NCI-H82 treated with DMSO at 0.1 percent for 48 hours (cell line): Measurements from ENCODE around the gene PROCR.
"Not testable (repeated sequence)": the region's sequence is repeated elsewhere in the genome, so short reads cannot be mapped to it uniquely, and the experiment has no call there.

Experiments
- DNase-seq: peaks from one replicate; lab custom pipeline; 2025; ENCODE audit not compliant: unreplicated experiment; lab: John Stamatoyannopoulos, UW

The PROCR gene

DNA sequence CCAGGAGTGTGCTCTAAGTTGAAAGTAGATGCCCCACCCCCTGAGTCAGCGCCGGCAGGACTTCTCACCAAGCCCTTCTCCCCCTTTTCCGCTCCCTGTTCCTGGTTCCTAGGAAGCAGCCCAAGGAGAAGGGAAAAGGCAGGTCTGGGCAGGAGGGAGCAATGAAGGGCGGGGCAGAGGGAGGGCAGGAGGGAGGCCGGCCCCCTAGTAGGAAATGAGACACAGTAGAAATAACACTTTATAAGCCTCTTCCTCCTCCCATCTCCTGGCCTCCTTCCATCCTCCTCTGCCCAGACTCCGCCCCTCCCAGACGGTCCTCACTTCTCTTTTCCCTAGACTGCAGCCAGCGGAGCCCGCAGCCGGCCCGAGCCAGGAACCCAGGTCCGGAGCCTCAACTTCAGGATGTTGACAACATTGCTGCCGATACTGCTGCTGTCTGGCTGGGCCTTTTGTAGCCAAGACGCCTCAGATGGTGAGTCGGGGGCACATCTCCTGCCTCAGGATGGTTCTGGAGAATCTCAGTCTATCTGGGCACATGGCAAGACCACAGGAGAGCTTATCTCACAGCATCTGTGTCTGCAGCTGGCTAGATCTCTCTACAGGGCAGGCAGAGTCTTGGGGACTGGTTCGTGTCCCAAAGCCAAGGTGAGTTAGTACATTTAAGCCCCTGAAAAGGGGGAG lies at the start of gene PROCR:
PROCR (plus strand) TSS at position 320 of the 681 bp plus-strand sequence; CDS start at position 403, 83 bp downstream.
- DNase-seq = peak; percentile 92

- DNase-seq = no peak
Measured at GRCh38 chr20:35122756-35123405, 49.0 kb upstream of the PROCR start.

- no peak for DNase-seq
Measured at GRCh38 chr20:35125753-35126152, 46.1 kb upstream of the PROCR start.

DNA sequence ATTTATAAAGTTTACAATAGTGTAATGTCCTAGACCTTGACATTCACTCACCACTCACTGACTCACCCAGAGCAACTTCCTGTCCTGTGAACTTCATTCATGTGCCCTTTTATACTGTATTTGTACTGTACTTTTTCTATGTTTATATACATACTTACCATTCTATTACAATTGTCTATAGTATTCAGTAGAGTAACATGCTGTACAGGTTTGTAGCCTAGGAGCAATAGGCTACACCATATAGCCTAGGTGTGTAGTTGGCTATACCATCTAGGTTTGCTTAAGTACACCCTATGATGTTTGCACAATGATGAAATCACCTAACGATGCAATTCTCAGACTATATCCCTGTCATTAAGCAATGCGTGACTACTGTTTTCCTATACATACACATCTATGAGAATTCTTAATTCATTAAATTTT lies 42.2 kb upstream of the PROCR start:
- DNase-seq = no peak

DNA sequence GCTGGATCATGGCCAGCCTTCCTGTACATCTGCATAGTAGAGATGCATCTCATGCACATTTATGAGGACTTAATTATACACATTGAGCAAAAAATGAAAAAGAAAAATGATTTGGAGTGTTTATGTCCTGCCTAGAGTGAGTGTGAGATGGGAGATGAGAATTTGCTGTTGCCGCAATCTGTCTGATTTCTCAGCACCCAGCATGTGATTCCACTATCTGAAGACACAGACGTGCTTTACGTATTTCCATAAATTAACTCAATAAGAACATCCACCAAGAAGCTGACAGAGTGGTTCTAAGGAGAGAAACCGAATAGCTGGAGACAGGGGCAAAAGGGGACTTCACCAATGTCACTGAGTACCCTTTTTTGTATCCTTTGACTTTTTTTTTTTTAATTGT lies 39.9 kb upstream of the PROCR start:
- no peak for DNase-seq

- DNase-seq = no peak
Measured at GRCh38 chr20:35133031-35133430, 38.8 kb upstream of the PROCR start.

DNA sequence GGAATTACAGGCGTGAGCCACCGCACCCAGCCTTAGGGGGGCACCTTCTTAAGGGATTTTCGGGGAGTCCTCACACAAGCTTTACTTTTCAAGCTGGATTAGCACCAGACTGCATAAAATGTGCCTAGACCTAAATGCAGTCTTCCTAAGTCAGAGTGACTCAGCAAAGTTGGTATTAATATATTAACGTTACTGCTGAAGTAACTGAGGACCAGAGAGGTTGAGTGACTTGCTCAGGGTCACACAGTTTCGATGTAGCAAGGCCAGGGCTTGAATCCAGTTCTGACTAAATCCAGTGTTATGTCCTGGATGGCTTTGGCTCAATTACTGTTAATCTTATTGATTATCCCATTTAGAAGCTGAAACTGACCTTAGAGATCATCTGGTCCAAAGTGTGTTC lies 38.1 kb upstream of the PROCR start:
- DNase-seq = no peak

DNA sequence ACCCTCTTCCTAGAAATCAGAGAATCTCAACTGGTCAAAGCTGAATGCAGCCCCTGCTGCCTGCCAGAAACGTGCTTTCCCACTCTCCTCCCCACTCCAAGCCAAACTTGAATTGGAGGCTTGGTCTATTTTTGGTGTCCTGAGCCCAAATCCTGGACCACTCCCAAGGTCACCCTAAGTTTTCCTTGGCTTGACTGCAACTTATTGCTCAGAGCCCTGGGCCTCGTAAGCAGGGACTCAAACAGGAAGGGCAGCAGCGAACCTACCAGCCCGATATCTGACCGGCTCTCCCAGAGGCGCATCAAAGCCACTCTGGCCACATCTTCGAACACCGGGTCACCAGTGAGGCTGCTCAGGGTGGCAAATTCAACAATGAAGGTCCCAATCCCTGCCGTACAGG lies 37.4 kb upstream of the PROCR start:
- DNase-seq = no peak

DNA sequence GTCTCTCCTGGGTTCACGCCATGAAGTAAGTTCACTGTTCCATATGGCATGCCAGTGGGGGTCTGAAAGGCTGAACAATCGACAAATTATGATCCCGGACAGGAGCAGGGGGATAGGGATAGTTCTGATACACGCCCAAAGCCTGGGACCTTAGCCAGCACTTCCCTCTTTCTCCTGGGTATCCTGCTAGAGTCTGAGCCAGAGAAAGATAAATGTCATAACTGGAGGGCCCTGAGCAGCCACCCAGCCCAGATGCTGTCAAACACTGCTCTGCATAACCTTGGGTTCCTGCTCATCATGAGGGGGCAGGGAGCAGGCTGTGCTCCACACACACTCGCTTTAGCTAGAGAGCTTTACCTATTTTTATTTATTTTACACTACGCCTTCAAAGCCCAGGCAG lies 37.0 kb upstream of the PROCR start:
- no peak for DNase-seq

DNA sequence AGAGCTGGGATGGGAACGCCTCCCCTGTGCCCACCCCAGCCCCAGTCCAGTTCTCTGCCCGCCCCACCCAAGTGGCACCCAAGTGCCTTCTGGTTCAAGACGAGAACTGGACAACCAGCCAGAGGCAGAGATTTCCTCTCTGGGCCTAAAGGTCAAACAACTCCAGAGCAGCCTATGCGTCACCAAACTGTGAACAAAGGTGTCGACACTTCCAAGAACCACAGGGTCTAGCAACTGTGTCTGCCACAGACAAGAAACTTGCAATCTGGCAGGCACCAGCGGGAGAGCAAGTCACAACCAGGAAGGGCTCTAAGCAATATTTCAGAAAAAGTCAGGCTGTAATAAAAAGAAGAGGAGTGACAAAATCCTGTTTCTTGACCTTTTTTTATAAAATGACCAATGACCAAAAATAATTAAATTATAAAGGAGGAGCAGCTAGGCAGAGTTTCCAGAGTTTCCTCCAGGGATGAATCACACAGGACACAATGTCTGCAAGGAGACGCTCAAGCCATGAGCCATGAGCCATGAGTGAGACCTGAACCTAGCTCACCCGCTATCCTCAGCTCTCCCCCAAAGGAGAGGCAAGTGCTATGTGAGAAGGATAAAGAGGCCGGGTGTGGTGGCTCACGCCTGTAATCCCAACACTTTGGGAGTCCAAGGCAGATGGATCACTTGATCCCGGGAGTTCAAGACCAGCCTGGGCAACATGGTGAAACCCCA lies 35.8 kb upstream of the PROCR start:
- DNase-seq = no peak

DNA sequence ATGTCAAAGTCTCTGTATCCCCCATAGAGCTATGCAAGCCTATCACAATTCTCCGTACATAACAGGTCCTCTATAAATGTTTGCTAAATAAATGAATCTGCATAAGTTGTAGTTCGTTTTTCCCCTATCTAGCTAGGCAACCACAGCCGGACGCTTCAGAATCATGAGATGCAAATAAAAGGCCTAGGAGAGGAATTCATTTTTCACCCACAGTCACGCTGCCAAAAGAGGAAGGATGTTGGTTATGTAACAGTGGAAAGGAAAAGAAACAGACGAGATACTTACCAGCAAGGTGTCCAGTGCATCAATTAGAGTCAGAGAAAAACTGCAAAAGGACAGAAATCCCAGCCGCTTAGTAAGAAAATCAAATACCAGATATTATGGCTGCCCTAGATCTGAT lies 27.2 kb upstream of the PROCR start:
- no peak for DNase-seq

- DNase-seq = peak; percentile 65
Measured at GRCh38 chr20:35145141-35145564, 26.7 kb upstream of the PROCR start.

DNA sequence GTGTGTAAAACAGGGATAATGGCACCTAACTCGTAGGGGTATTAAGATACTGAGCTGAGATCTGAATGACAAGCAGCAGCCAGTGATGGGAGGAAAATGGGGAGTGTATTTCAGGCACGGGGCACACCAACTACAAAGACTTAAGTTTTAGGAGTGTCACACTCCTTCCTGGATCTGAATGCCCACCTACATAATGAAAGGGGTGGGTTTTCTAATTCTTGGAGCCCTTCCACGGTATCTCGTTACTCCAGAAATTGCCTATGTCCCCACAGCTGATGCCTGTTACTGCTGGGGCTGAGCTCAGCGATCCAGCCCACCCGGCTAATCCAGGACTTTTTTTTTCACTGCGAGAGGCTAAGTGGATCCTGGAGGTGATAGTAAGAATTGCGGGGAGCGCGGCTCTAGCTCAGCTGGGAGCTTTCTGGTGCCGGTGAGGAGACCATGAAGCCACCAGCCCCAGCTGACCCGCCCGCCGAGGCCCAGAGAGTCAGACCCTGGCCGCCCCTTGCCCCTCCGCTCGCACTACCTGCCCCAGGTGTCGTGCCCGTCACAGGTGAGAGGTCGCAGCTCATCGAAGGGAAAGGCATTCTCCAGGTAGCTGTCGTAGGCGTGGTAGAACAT lies 25.5 kb upstream of the PROCR start:
- peak; percentile 20 for DNase-seq

DNA sequence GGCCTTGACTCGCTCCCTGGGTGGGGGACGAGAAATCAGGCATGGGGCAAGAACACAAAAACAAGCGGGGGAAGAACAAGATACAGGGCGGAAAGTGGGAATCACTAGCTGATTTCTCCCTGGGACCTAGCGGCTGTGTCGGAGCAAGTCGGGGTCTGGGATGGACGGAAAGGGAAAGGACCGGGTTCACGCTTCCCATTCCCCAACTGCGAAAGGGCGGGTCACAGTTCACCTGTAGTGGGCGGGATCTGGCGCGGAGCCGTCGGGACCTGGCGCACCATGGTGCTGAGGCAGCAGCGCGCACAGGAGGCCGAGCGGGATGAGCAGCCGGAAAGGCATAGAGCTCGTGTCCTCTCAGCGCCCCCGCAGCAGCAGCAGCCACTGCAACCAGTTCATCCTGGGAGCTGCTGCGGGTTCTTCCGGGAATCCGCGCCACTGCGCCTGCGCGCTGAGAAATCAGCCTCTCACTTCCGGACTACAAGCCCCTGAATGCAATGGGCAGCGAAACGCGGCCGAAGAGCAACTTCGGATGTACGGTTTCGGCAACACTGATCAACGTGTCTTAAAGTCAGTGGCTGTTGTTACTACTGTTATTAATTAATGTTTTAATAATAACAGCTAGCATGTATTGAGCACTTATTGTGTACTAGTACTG lies 24.8 kb upstream of the PROCR start, which contains the start of gene EDEM2:
EDEM2 (minus strand) TSS at position 417 of the 655 bp plus-strand sequence; CDS start at position 339, 78 bp downstream.
- DNase-seq = peak; percentile 81

GRCh38 chr20:35147575-35148071 lies 24.2 kb upstream of the PROCR start:
- not testable (repeated sequence) for DNase-seq

- no peak for DNase-seq
Measured at GRCh38 chr20:35150846-35151579, 20.9 kb upstream of the PROCR start.

GRCh38 chr20:35151736-35152135 lies 20.1 kb upstream of the PROCR start:
- no peak for DNase-seq

GRCh38 chr20:35155936-35156335 lies 15.9 kb upstream of the PROCR start:
- DNase-seq = no peak

DNA sequence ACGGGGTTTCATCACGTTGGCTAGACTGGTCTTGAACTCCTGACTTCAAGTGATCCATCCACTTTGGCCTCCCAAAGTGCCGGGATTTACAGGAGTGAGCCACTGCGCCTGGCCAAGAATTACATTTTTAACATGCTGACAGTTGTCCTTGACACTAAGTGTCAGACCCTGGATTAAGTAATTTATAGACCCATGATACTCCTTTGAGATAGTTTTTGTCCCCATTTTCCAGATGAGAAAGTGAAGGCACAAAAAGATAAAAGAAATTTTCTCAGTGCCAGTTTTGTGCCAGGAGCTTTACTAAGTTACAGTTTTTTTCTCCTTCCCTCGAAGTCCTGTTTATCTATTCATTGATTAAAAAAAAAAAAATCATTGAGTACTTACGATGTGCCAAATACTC lies 14.9 kb upstream of the PROCR start:
- DNase-seq = no peak

DNA sequence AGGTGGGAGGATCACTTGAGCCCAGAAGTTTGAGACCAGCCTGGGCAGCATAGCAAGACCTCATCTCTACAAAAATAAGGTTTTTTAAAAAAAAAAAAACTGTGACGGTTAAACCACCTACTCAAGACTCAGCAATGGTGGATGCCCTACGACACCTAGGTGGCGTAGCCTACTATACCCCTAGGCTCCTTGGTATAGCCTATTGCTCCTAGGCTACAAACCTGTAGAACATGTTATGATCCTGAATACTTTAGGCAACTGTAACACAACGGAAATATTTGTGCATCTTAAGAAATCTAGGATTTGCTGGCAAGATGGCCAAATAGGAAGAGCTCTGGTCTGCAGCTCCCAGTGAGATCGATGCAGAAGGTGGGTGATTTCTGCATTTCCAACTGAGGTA lies 11.5 kb upstream of the PROCR start:
- not testable (repeated sequence) for DNase-seq
